GM12878 (cell line): ENCODE results near the gene B3GNT9. TPM values are rescaled to one million over a fixed set of nuclear protein-coding genes. Genes with fewer than 3 reads are reported as not detected.

Experiments
- ATAC-seq: fragments of 200-7000 bp; cut with Tn5 transposase; 3 replicates; pipeline ENCODE4 v1.9.1; 2020; ENCODE audit warnings: mild to moderate bottlenecking, moderate library complexity
- BruUV-seq: library from RNA; stranded (reverse); fragments of 400-500 nt; replicated peaks from 2 replicates; lab custom pipeline; 2021; lab: Mats Ljungman, UMichigan
- CTCF ChIA-PET: fragments of 300-600 bp; sonication (Branson Sonifier 250); formaldehyde crosslinking; extraction: SDS; loops from one replicate; lab custom pipeline; 2021; ENCODE audit warnings: inconsistent platforms; lab: Yijun Ruan, JAX
- POLR2A ChIA-PET: fragments of 350-600 bp; formaldehyde crosslinking; extraction: SDS; loops from one replicate; lab custom pipeline; 2021; ENCODE audit warnings: inconsistent platforms; lab: Charles Lee
- RAD21 ChIA-PET: fragments of 300-600 bp; sonication (Branson Sonifier 250); formaldehyde crosslinking; loops from one replicate; lab custom pipeline; 2023; ENCODE audit warnings: antibody characterized with exemption; ENCODE audit not compliant: unreplicated experiment; lab: Charles Lee
- SMC1A ChIA-PET: fragments of 300-600 bp; sonication (Branson Sonifier 250); formaldehyde crosslinking; loops from one replicate; lab custom pipeline; 2023; ENCODE audit not compliant: unreplicated experiment, uncharacterized antibody; lab: Charles Lee
- DNase-seq: peaks from one replicate; pipeline ENCODE4 v3.0.0-alpha.2; 2011; ENCODE audit warnings: low read depth, low spot score
- FAIRE-seq: peaks from 3 replicates; lab custom pipeline; 2011; peaks lifted over from hg19 to GRCh38; lab: Jason Lieb, UNC
- H2AFZ ChIP-seq: 2 replicates; pipeline ENCODE4 v1.6.0; 2011; ENCODE audit warnings: low read depth, low read length, control low read depth; ENCODE audit not compliant: control insufficient read depth
- H3K27ac ChIP-seq: 2 replicates; pipeline ENCODE4 v1.5.1; 2011; ENCODE audit warnings: control low read depth; ENCODE audit not compliant: control insufficient read depth, insufficient read depth
- H3K27me3 ChIP-seq, 2 experiments: replicated peaks in 1 of 2; 2 replicates each; pipeline versions ENCODE4 v1.6.0 to v1.6.1; 2011; ENCODE audit warnings: low read length in 1 of 2; ENCODE audit not compliant: control insufficient read depth in 2 of 2, insufficient read depth in 2 of 2
- H3K36me3 ChIP-seq, 2 experiments: 2 replicates each; pipeline ENCODE4 v1.5.1; 2011; ENCODE audit warnings: low read length in 1 of 2; ENCODE audit not compliant: control insufficient read depth in 2 of 2, insufficient read depth in 2 of 2
- H3K4me1 ChIP-seq: 2 replicates; pipeline ENCODE4 v1.6.1; 2011; ENCODE audit warnings: mild to moderate bottlenecking, low read length, moderate library complexity, mixed read lengths; ENCODE audit not compliant: control insufficient read depth, insufficient read depth
- H3K4me2 ChIP-seq: 2 replicates; pipeline ENCODE4 v1.6.0; 2011; ENCODE audit warnings: control low read depth; ENCODE audit not compliant: control insufficient read depth, insufficient read depth
- H3K4me3 ChIP-seq: fragments of 200-600 bp; sonication (generic); 2 replicates; pipeline ENCODE4 v1.5.1; 2016
- H3K79me2 ChIP-seq: 2 replicates; pipeline ENCODE4 v1.6.0; 2011; ENCODE audit warnings: low read length; ENCODE audit not compliant: control insufficient read depth, insufficient read depth
- H3K9ac ChIP-seq: 2 replicates; pipeline ENCODE4 v1.8.0; 2011; ENCODE audit warnings: low read length, control low read depth, mixed read lengths; ENCODE audit not compliant: control insufficient read depth, insufficient read depth
- H3K9me3 ChIP-seq: replicated peaks from 3 replicates; pipeline ENCODE4 v1.5.1; 2011; ENCODE audit warnings: mild to moderate bottlenecking, low read length; ENCODE audit not compliant: control insufficient read depth, insufficient read depth
- H4K20me1 ChIP-seq: 2 replicates; pipeline ENCODE4 v1.6.0; 2011; ENCODE audit not compliant: control insufficient read depth, insufficient read depth
- BCL11A ChIP-seq: IDR thresholded peaks from 2 replicates; pipeline ENCODE4 v1.6.1; 2011; ENCODE audit warnings: low read depth, low read length
- FOXK2 ChIP-seq: fragments of 450-650 bp; IDR thresholded peaks from 2 replicates; pipeline ENCODE4 v1.6.1; 2017; ENCODE audit warnings: mild to moderate bottlenecking, moderate library complexity
- JUNB ChIP-seq: IDR thresholded peaks from 2 replicates; pipeline ENCODE4 v1.6.1; 2016; ENCODE audit warnings: antibody characterized with exemption, mild to moderate bottlenecking
- RELA ChIP-seq: fragments of 450-650 bp; IDR thresholded peaks from 2 replicates; pipeline ENCODE4 v1.8.0; 2014; ENCODE audit warnings: borderline replicate concordance; ENCODE audit not compliant: partially characterized antibody
- SPI1 ChIP-seq: IDR thresholded peaks from 2 replicates; pipeline ENCODE4 v1.6.1; 2011; ENCODE audit warnings: low read depth, mild to moderate bottlenecking, low read length, moderate library complexity, borderline replicate concordance; ENCODE audit not compliant: insufficient read depth
- WRNIP1 ChIP-seq: IDR thresholded peaks from 2 replicates; pipeline ENCODE4 v1.6.1; 2011; ENCODE audit warnings: low read depth, low read length, improper control_type of control experiment, borderline replicate concordance
- ZBTB11 ChIP-seq: fragments of 450-650 bp; formaldehyde crosslinking; IDR thresholded peaks from 2 replicates; pipeline ENCODE4 v1.5.0; 2022; ENCODE audit warnings: mild to moderate bottlenecking, missing genetic modification characterization
- WGBS: methylation state at CpG from one replicate; pipeline ENCODE4 v1.1.6; 2016; ENCODE audit warnings: low lambda C conversion rate; ENCODE audit not compliant: insufficient replicate concordance, insufficient coverage; ENCODE audit errors: missing lambda C conversion rate; 5-methylcytosine and 5-hydroxymethylcytosine counted together
- in situ Hi-C: fragments of 300-500 bp; cut with MboI; formaldehyde crosslinking; loops from 9 replicates; pipeline ENCODE4 v1.14.3; 2018; ENCODE audit warnings: mixed read lengths
- intact Hi-C: fragments of 100-400 bp; cut with micrococcal nuclease; formaldehyde crosslinking; loops from one replicate; pipeline ENCODE4 v1.14.2; 2022; ENCODE audit not compliant: unreplicated experiment
- polyA plus RNA-seq, 11 experiments: library from polyadenylated mRNA; depleted of rRNA in 4 of 11; unstranded in 6 of 11; stranded (reverse) in 5 of 11; fragments of >200 nt; fragmentation: Nextera tagmentation in 4 of 11; fragmentation: Illumina TruSeq in 1 of 11; extraction: Ambion mirVana in 4 of 11; extraction: Trizol in 1 of 11; gene quantifications; 1 replicate in 1 of 11; 2 replicates in 10 of 11; pipeline versions ENCODE4 v1.2.1 to v1.2.3, GENCODE V29; 2011 to 2016; ENCODE audit warnings: inconsistent platforms in 2 of 11, missing spikeins in 2 of 11, low read depth in 1 of 11
- total RNA-seq, 4 experiments: library from RNA; depleted of rRNA in 3 of 4; stranded (reverse); fragments of >200 nt in 3 of 4; fragmentation: Illumina TruSeq in 1 of 4; extraction: Trizol in 1 of 4; gene quantifications; 2 replicates each; pipeline versions ENCODE4 v1.2.1 to v1.2.3, GENCODE V29; 2013 to 2021

Gene B3GNT9
- total and polyA plus RNA-seq, 10 of the 15 experiments (the other 5 are each of a cell fraction or from before 2014, with no cell fraction given) = 0.08 to 5.0 (median 1.9) TPM

- no peak within 1 kb of the TSS for H3K4me2 ChIP-seq
- TF ChIP-seq JUNB = no peak
- TF ChIP-seq RELA = no peak
- TF ChIP-seq SPI1 = no peak
- TF ChIP-seq FOXK2 = no peak
- TF ChIP-seq BCL11A = no peak
- no peak for TF ChIP-seq ZBTB11 (CRISPR knock-in tag)
- TF ChIP-seq WRNIP1 = no peak
- TF ChIP-seq, all 136 proteins: peak for 0
- intact Hi-C loops (no loop called here), in situ Hi-C loops (no loop called here)
- Histone ChIP-seq H3K27ac (no peak within 1 kb of the TSS), H3K79me2 (peaks cover 23% of the 10 kb centered on the region), H3K4me1 (peaks cover 8% of the 10 kb centered on the region), H3K9me3 (no peaks in the 10 kb centered on the region), H3K9ac (no peak within 1 kb of the TSS), H2AFZ (no peak within 1 kb of the TSS), H3K4me3 (no peak within 1 kb of the TSS), H3K27me3 (no peaks in the 10 kb centered on the region), H3K36me3 (peaks cover 3 to 8% of the 10 kb centered on the region in 2 experiments), H4K20me1 (no peaks in the 10 kb centered on the region; the same call in 1 of the 2 replicates)
- ChIA-PET SMC1A (interaction anchor here (0.7 to 1.1 kb wide), 2 partner anchors 32 to 148 kb away, joined by 3 read pairs; no protein-coding TSS in a partner anchor), POLR2A (interaction anchor here (1.4 kb wide), 1 partner anchor 37 kb away, joined by 5 read pairs; the partner anchor contains the start of gene TMEM208), RAD21 (interaction anchor here (0.6 kb wide), 1 partner anchor 207 kb away, joined by 3 read pairs; no protein-coding TSS in a partner anchor), CTCF (interaction anchor here (0.6 to 1.7 kb wide), 7 partner anchors 19 to 236 kb away, joined by 3 to 5 read pairs (median 4); partner anchors contain the start of genes NOL3 and TMEM208)
- FAIRE-seq = no peak
- ATAC-seq = no peak
- 25% methylated on average over 6 of the region's 6 CpGs for WGBS
- no TSS peak for BruUV-seq
- DNase-seq = no peak
Measured at GRCh38 chr16:67190041-67190440, 39.2 kb upstream of the B3GNT9 start, which contains the start of gene EXOC3L1. EXOC3L1 (minus strand) TSS chr16:67190136; CDS start chr16:67189676, 460 bp downstream.
